ENCODE results near the gene ANKRD17.

Gene ANKRD17

GRCh38 chr4:73099143-73099542 lies 159.5 kb downstream of the ANKRD17 start:
- no peak for DNase-seq

GRCh38 chr4:73098713-73099112 lies 159.9 kb downstream of the ANKRD17 start:
- no peak for DNase-seq

GRCh38 chr4:73098016-73098415 lies 160.6 kb downstream of the ANKRD17 start:
- DNase-seq = no peak

- no peak for DNase-seq
These were observed 165.7 kb downstream of the ANKRD17 start for GRCh38 chr4:73092868-73093267.

GRCh38 chr4:73090738-73091137 lies 167.9 kb downstream of the ANKRD17 start:
- DNase-seq = no peak

- no peak for DNase-seq
These were observed 170.7 kb downstream of the ANKRD17 start for GRCh38 chr4:73087871-73088270.

- no peak for DNase-seq
These were observed 172.3 kb downstream of the ANKRD17 start for GRCh38 chr4:73086095-73086868.

- no peak for DNase-seq
These were observed 177.8 kb downstream of the ANKRD17 start for GRCh38 chr4:73080789-73081188.

GRCh38 chr4:73075832-73076231 lies 182.8 kb downstream of the ANKRD17 start:
- DNase-seq = no peak

- no peak for DNase-seq
These were observed 188.6 kb downstream of the ANKRD17 start for GRCh38 chr4:73070074-73070390.

- peak; percentile 88 for DNase-seq
These were observed 189.1 kb downstream of the ANKRD17 start, which contains the start of gene COX18 for GRCh38 chr4:73069338-73070073. Gene COX18, minus strand, starts transcription at chr4:73069716. Its CDS starts 67 bp downstream, at chr4:73069649.

- no peak for DNase-seq
These were observed 189.9 kb downstream of the ANKRD17 start for GRCh38 chr4:73068491-73069337.

GRCh38 chr4:73067971-73068394 lies 190.6 kb downstream of the ANKRD17 start:
- DNase-seq = no peak

GRCh38 chr4:73066928-73067327 lies 191.7 kb downstream of the ANKRD17 start:
- no peak for DNase-seq

- DNase-seq = no peak
These were observed 192.2 kb downstream of the ANKRD17 start for GRCh38 chr4:73066445-73066844.

- no peak for DNase-seq
These were observed 194.1 kb downstream of the ANKRD17 start for GRCh38 chr4:73064536-73064935.

GRCh38 chr4:73055241-73055897 lies 203.2 kb downstream of the ANKRD17 start:
- DNase-seq = no peak

- no peak for DNase-seq
These were observed 204.6 kb downstream of the ANKRD17 start for GRCh38 chr4:73053974-73054480.

GRCh38 chr4:73053076-73053475 lies 205.5 kb downstream of the ANKRD17 start:
- DNase-seq = no peak

GRCh38 chr4:73051625-73052024 lies 207.0 kb downstream of the ANKRD17 start:
- no peak for DNase-seq

GRCh38 chr4:73045879-73046278 lies 212.7 kb downstream of the ANKRD17 start:
- no peak for DNase-seq

GRCh38 chr4:73037057-73037456 lies 221.5 kb downstream of the ANKRD17 start:
- DNase-seq = no peak

- no peak for DNase-seq
These were observed 222.5 kb downstream of the ANKRD17 start for GRCh38 chr4:73036123-73036522.
